K562 (cell line): Measurements from ENCODE around the gene CCNY. TPM values are rescaled to one million over a fixed set of nuclear protein-coding genes. Genes with fewer than 3 reads are reported as not detected.

ENCODE experiments used
- BHLHE40 ChIP-seq: IDR thresholded peaks from 2 replicates; pipeline ENCODE4 v1.6.1; 2011; ENCODE audit warnings: low read length, improper control_type of control experiment
- BRCA1 ChIP-seq, 2 experiments: fragments of 450-650 bp in 1 of 2; sonication (generic) in 1 of 2; formaldehyde crosslinking in 1 of 2; IDR thresholded peaks; 2 replicates each; pipeline versions ENCODE4 v1.5.0 to v1.6.1; 2017 to 2020; ENCODE audit warnings: mild to moderate bottlenecking in 1 of 2, missing genetic modification reagents in 1 of 2
- CUX1 ChIP-seq: fragments of 200-800 bp; sonication (Bioruptor generic); IDR thresholded peaks from 2 replicates; pipeline ENCODE4 v1.6.1; 2016; ENCODE audit warnings: missing genetic modification characterization, missing compliant biosample characterization
- E2F4 ChIP-seq: sonication (generic); formaldehyde crosslinking; IDR thresholded peaks from 2 replicates; pipeline ENCODE4 v1.8.0; 2022; ENCODE audit warnings: mild to moderate bottlenecking, low read depth, missing genetic modification reagents
- GABPA ChIP-seq: fragments of 200-800 bp; sonication (Bioruptor generic); conservative IDR thresholded peaks from 2 replicates; pipeline ENCODE4 v1.6.1; 2016; ENCODE audit warnings: low read depth, missing genetic modification characterization, missing compliant biosample characterization
- HNRNPK ChIP-seq: fragments of 200-400 bp; formaldehyde crosslinking; IDR thresholded peaks from one replicate; pipeline ENCODE4 v1.6.1; 2018; ENCODE audit warnings: mild to moderate bottlenecking, low read depth, low read length; ENCODE audit not compliant: poor library complexity, severe bottlenecking
- L3MBTL2 ChIP-seq: fragments of 450-650 bp; IDR thresholded peaks from 2 replicates; pipeline ENCODE4 v1.6.1; 2016; ENCODE audit warnings: mild to moderate bottlenecking, moderate library complexity
- PCBP1 ChIP-seq: fragments of 200-400 bp; formaldehyde crosslinking; IDR thresholded peaks from 2 replicates; pipeline ENCODE4 v1.6.1; 2018; ENCODE audit warnings: mild to moderate bottlenecking, low read depth, low read length; ENCODE audit not compliant: poor library complexity, severe bottlenecking
- POLR2G ChIP-seq: fragments of 200-400 bp; formaldehyde crosslinking; IDR thresholded peaks from 2 replicates; pipeline ENCODE4 v1.6.1; 2017; ENCODE audit warnings: low read depth, mild to moderate bottlenecking, antibody characterized with exemption, low read length, moderate library complexity
- PURB ChIP-seq: sonication (generic); formaldehyde crosslinking; IDR thresholded peaks from 2 replicates; pipeline ENCODE4 v1.9.0; 2021; ENCODE audit warnings: low read depth, mild to moderate bottlenecking, missing genetic modification reagents
- SFPQ ChIP-seq: fragments of 200-400 bp; formaldehyde crosslinking; IDR thresholded peaks from 2 replicates; pipeline ENCODE4 v1.6.1; 2017; ENCODE audit warnings: mild to moderate bottlenecking, low read depth, low read length, moderate library complexity
- TEAD4 ChIP-seq, 2 experiments: sonication (generic) in 1 of 2; formaldehyde crosslinking in 1 of 2; IDR thresholded peaks; 2 replicates each; pipeline versions ENCODE4 v1.6.1 to v1.8.0; 2012 to 2022; ENCODE audit warnings: borderline replicate concordance in 1 of 2, inconsistent platforms in 1 of 2, low read length in 1 of 2, mild to moderate bottlenecking in 1 of 2, missing genetic modification reagents in 1 of 2
- ZBTB34 ChIP-seq: fragments of 250-450 bp; sonication (Bioruptor Pico); IDR thresholded peaks from 2 replicates; pipeline ENCODE4 v1.8.0; 2021; ENCODE audit warnings: mild to moderate bottlenecking, moderate library complexity
- ZFP91 ChIP-seq: sonication (generic); formaldehyde crosslinking; IDR thresholded peaks from 2 replicates; pipeline ENCODE4 v1.8.0; 2022; ENCODE audit warnings: mild to moderate bottlenecking, missing genetic modification reagents
- ZNF354B ChIP-seq: fragments of 250-450 bp; sonication (Bioruptor Pico); IDR thresholded peaks from 2 replicates; pipeline ENCODE4 v1.4.0; 2020
- ZNF586 ChIP-seq: fragments of 450-650 bp; formaldehyde crosslinking; conservative IDR thresholded peaks from 2 replicates; pipeline ENCODE4 v1.4.0; 2020; ENCODE audit warnings: mild to moderate bottlenecking, moderate library complexity
- polyA plus RNA-seq, 8 experiments: library from polyadenylated mRNA; depleted of rRNA in 4 of 8; stranded (reverse) in 5 of 8; unstranded in 3 of 8; fragments of >200 nt; fragmentation: Nextera tagmentation in 2 of 8; fragmentation: Illumina TruSeq in 1 of 8; extraction: Ambion mirVana in 2 of 8; extraction: Trizol in 1 of 8; gene quantifications; 2 replicates each; pipeline versions ENCODE4 v1.2.1 to v1.2.3, GENCODE V29; 2011 to 2014; ENCODE audit warnings: inconsistent platforms in 1 of 8, missing spikeins in 1 of 8
- total RNA-seq, 7 experiments: library from RNA; depleted of rRNA in 6 of 7; stranded (reverse); fragments of >200 nt in 6 of 7; fragmentation: Illumina TruSeq in 2 of 7; extraction: Trizol in 2 of 7; gene quantifications; 2 replicates each; pipeline versions ENCODE4 v1.2.1 to v1.2.3, GENCODE V29; 2011 to 2021; ENCODE audit warnings: low replicate concordance in 1 of 7

CCNY gene
- total and polyA plus RNA-seq, 9 of the 15 experiments (the other 6 are each of a cell fraction or from before 2014, with no cell fraction given) = 8.4 to 109 (median 38.6) TPM

GRCh38 chr10:35306852-35307251, 29.5 kb upstream of the CCNY start (continued):
- TF ChIP-seq CUX1 (no peak), SFPQ (no peak), L3MBTL2 (peak; percentile 86), ZFP91 (CRISPR knock-in tag) (no peak), POLR2G (no peak), PCBP1 (no peak), ZNF586 (no peak), GABPA (tag) (no peak), HNRNPK (no peak), TEAD4 (IDR thresholded peaks at IDR 0.05; ENCODE audit: low read length) (0 out of 2 replicates have a peak, but pooled peaks have one; percentile 43), TEAD4 (CRISPR knock-in tag; IDR thresholded peaks at IDR 0.05; ENCODE audit: borderline replicate concordance) (no peak), ZBTB34 (CRISPR knock-in tag) (no peak), PURB (CRISPR knock-in tag) (no peak), BRCA1 (IDR thresholded peaks at IDR 0.05) (no peak), BRCA1 (CRISPR knock-in tag; IDR thresholded peaks at IDR 0.05) (no peak), ZNF354B (CRISPR knock-in tag) (no peak), E2F4 (CRISPR knock-in tag) (no peak), BHLHE40 (peak; percentile 76)
